Colonic mucosa (tissue), 4 donors: ENCODE measurements around the gene CLDN3. TPM values are rescaled to one million over a fixed set of nuclear protein-coding genes. Genes with fewer than 3 reads are reported as not detected.
"Not testable (repeated sequence)": the region's sequence is repeated elsewhere in the genome, so short reads cannot be mapped to it uniquely, and the experiment has no call there.

Source experiments
- DNase-seq: peaks from one replicate; pipeline ENCODE4 v3.0.0-alpha.2; 2020
- H3K27ac ChIP-seq: fragments of 200-600 bp; one replicate; pipeline ENCODE4 v1.8.0; 2021
- H3K27me3 ChIP-seq: fragments of 200-600 bp; one replicate; pipeline ENCODE4 v1.8.0; 2021
- H3K36me3 ChIP-seq: fragments of 200-600 bp; one replicate; pipeline ENCODE4 v1.8.0; 2021
- H3K4me1 ChIP-seq: fragments of 200-600 bp; one replicate; pipeline ENCODE4 v1.8.0; 2021; ENCODE audit warnings: mild to moderate bottlenecking
- H3K4me3 ChIP-seq: fragments of 200-600 bp; one replicate; pipeline ENCODE4 v1.8.0; 2021
- H3K9ac ChIP-seq, 2 donors: one replicate each; pipeline ENCODE4 v1.7.0; 2013; ENCODE audit warnings: control low read depth in 2 of 2, low read depth in 2 of 2, low read length in 2 of 2
- H3K9me3 ChIP-seq: fragments of 200-600 bp; one replicate; pipeline ENCODE4 v1.8.0; 2021
- CTCF ChIP-seq: fragments of 200-600 bp; IDR thresholded peaks from one replicate; pipeline ENCODE4 v1.8.0; 2022; ENCODE audit warnings: antibody characterized with exemption, mild to moderate bottlenecking
- intact Hi-C: fragments of 100-400 bp; cut with DNase I; formaldehyde crosslinking; loops from one replicate; pipeline ENCODE4 v1.14.1; 2022
- total RNA-seq, 2 donors: library from RNA; stranded (reverse); fragmentation: NEBNext Ultra II Directional in 1 of 2; extraction: Animal tissue kit (Norgen Biotek cat#: 25700) in 1 of 2; gene quantifications; one replicate each; pipeline ENCODE4 v1.2.1, GENCODE V29; 2021
- donor health status: healthy.
- donor health status: DM: no; HTN: no; CAD: no.
- donor health status: DM: no; HTN: no; CAD: no.

The CLDN3 gene
- total RNA-seq, 2 donors from 2014 or later: 599 to 634 TPM

DNA sequence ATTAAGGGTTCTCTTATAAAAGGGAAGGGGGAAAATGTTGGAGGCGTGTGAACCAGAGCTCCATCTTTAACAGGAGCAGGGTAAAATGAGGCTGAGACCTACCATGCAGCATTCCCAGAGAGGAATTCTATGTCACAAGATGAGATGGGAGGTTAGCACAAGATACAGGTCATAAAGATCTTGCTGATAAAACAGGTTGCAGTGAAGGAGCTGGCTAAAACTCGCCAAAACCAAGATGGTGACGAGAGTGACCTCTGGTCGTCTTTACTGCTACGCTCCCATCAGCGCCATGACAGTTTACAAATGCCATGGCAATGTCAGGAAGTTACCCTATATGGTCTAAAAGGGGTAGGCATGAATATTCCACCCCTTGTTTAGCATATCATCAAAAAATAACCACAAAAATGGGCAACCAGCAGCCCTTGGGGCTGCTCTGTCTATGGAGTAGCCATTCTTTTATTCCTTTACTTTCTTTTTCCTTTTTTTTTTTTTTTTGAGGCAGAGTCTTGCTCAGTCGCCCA is 21.2 kb upstream of the CLDN3 start:
- H3K4me1 ChIP-seq, H3K36me3 ChIP-seq, intact Hi-C loops, H3K9ac ChIP-seq, H3K27me3 ChIP-seq, H3K9me3 ChIP-seq, H3K27ac ChIP-seq, H3K4me3 ChIP-seq: not testable (repeated sequence)
- peak; percentile 24 for DNase-seq

DNA sequence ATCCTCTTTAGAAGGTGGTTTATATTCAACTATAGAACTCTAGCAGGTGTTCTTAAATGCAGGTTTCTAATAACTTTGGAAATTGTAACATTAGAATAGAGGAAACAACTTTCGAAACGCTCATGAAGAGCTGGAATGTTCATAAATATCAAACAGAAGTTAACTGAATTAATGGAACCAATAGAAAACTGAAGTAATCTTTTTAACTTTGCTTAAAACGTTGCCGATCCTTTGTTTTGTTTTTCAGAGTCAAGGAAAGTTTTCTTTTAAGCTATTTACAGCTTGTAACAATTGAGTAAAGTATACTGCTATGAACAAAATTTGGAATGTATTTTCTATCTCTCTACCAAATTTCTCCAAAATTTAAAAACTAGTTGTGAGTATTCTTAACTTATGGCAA is 19.0 kb upstream of the CLDN3 start:
- intact Hi-C loops: no loop called here
- Histone ChIP-seq H3K9me3 (no peaks in the 10 kb centered on the region), H3K27ac (no peak overlapping the region), H3K9ac (no peak overlapping the region), H3K36me3 (no peaks in the 10 kb centered on the region), H3K27me3 (no peaks in the 10 kb centered on the region), H3K4me3 (no peak overlapping the region), H3K4me1 (no peaks in the 10 kb centered on the region)
- DNase-seq: no peak
- no peak for TF ChIP-seq CTCF

DNA sequence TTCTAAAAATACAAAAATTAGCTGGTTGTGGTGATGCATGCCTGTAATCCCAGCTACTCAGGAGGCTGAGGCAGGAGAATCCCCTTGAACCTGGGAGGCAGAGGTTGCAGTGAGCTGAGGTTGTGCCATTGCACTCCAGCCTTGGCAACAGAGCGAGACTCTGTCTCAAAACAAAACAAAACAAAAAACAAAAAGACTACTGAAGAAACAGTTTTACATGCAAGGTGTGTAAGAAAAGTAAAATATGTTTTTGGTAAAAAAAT is 17.6 kb upstream of the CLDN3 start:
- H3K4me1 ChIP-seq, H3K27me3 ChIP-seq, H3K36me3 ChIP-seq, intact Hi-C loops, H3K9me3 ChIP-seq, H3K4me3 ChIP-seq: not testable (repeated sequence)
- DNase-seq: peak; percentile 20
- Histone ChIP-seq H3K27ac (peak overlapping the region; percentile 93), H3K9ac (peak overlapping the region in 1 of 2 donors; percentile 18)

DNA sequence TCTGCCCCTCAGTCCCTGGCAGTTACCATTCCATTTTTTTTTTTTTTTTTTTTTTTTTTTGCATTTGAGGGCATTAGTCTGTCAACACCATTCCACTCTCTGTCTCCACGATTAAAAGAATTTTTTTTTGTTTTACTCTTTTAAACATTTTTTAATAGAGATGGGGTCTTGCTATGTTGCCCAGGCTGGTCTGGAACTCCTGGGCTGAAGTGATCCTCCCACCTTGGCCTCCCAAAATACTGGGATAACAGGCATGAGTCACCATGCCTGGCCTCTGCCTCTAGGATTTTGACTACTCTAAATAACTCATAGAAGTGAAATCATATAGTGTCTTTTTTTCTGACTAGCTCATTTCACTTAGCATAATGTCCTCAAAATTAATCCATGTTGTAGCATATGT is 16.5 kb upstream of the CLDN3 start:
- DNase-seq: peak; percentile 20

GRCh38 chr7:73779517-73779916 is 9.4 kb upstream of the CLDN3 start:
- no peak for TF ChIP-seq CTCF
- Histone ChIP-seq H3K9me3 (no peaks in the 10 kb centered on the region), H3K36me3 (no peaks in the 10 kb centered on the region), H3K27me3 (no peaks in the 10 kb centered on the region), H3K27ac (no peak overlapping the region), H3K4me3 (no peak overlapping the region), H3K4me1 (peaks cover 2% of the 10 kb centered on the region), H3K9ac (no peak overlapping the region)
- DNase-seq: no peak
- intact Hi-C loops: no loop called here

More for the DNA sequence above, 16.5 kb upstream of the CLDN3 start:
- TF ChIP-seq CTCF: no peak
- Histone ChIP-seq H3K9me3 (no peaks in the 10 kb centered on the region), H3K36me3 (no peaks in the 10 kb centered on the region), H3K27me3 (no peaks in the 10 kb centered on the region), H3K4me3 (no peak overlapping the region), H3K4me1 (no peaks in the 10 kb centered on the region), H3K9ac (no peak overlapping the region), H3K27ac (peak overlapping the region; percentile 93)
- intact Hi-C loops: no loop called here

DNA sequence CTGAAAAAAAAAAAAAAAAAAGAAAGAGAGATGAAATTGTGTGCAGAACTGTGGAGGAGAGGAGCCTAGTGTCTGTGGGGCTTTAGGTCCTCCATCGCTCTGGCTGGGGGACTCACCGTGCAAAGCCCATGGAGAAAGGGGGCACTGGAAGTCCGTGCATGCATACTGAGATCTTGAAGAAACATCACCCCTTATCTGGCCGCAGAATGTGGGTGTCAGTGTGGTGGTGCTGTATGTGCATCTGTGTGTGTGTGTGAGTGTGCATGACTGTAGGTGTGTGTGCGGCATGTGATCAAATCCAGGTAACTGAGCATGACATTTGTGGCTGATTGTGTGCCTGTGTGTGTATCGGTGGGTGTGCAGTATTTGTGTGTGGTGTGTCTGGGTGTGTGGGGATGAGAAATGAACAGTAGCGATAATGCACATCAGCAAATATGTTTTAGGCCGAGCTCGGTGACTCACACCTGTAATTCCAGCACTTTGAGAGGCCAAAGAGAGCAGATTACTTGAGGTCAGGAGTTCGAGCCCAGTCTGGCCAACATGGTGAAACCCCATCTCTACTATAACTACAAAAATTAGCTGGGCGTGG is 8.8 kb upstream of the CLDN3 start:
- Histone ChIP-seq H3K9ac (no peak overlapping the region), H3K4me1 (peaks cover 2% of the 10 kb centered on the region), H3K27ac (no peak overlapping the region), H3K9me3 (no peaks in the 10 kb centered on the region), H3K27me3 (no peaks in the 10 kb centered on the region), H3K4me3 (no peak overlapping the region), H3K36me3 (no peaks in the 10 kb centered on the region)
- TF ChIP-seq CTCF: no peak
- intact Hi-C loops: no loop called here
- no peak for DNase-seq
